Osteoblast (primary cell): ENCODE measurements around the gene RIPK1. TPM values are rescaled to one million over a fixed set of nuclear protein-coding genes. Genes with fewer than 3 reads are reported as not detected.
"Not testable (repeated sequence)": the region's sequence is repeated elsewhere in the genome, so short reads cannot be mapped to it uniquely, and the experiment has no call there.

ENCODE experiments used
- DNase-seq: peaks from one replicate; pipeline ENCODE4 v3.0.0; 2011; ENCODE audit warnings: low spot score, mixed read lengths; ENCODE audit not compliant: insufficient read length; ENCODE audit errors: missing footprints
- H2AFZ ChIP-seq: 2 replicates; pipeline ENCODE4 v1.6.0; 2011; ENCODE audit warnings: mild to moderate bottlenecking, low read length
- H3K27ac ChIP-seq: 2 replicates; pipeline ENCODE4 v1.5.1; 2011; ENCODE audit warnings: mild to moderate bottlenecking, low read depth, low read length, moderate library complexity
- H3K27me3 ChIP-seq: 2 replicates; pipeline ENCODE4 v1.6.0; 2012; ENCODE audit warnings: mild to moderate bottlenecking, control low read depth, inconsistent platforms, low read length, moderate library complexity; ENCODE audit not compliant: insufficient read depth
- H3K36me3 ChIP-seq: 2 replicates; pipeline ENCODE4 v1.5.1; 2011; ENCODE audit warnings: mild to moderate bottlenecking, low read length, control low read depth, moderate library complexity; ENCODE audit not compliant: insufficient read depth
- H3K4me1 ChIP-seq: 2 replicates; pipeline ENCODE4 v1.5.1; 2011; ENCODE audit warnings: mild to moderate bottlenecking, low read length, control low read depth, moderate library complexity; ENCODE audit not compliant: insufficient read depth
- H3K4me2 ChIP-seq: 2 replicates; pipeline ENCODE4 v1.6.0; 2011; ENCODE audit warnings: mild to moderate bottlenecking, low read length; ENCODE audit not compliant: insufficient read depth
- H3K4me3 ChIP-seq: fragments of 200-600 bp; sonication (generic); 3 replicates; pipeline ENCODE4 v1.5.1; 2012; ENCODE audit warnings: mild to moderate bottlenecking, low read length, inconsistent platforms; ENCODE audit not compliant: insufficient read depth
- H3K79me2 ChIP-seq: 2 replicates; pipeline ENCODE4 v1.6.0; 2012; ENCODE audit warnings: mild to moderate bottlenecking, low read length, control low read depth, inconsistent platforms; ENCODE audit not compliant: insufficient read depth
- H3K9me3 ChIP-seq: 2 replicates; pipeline ENCODE4 v1.5.1; 2011; ENCODE audit warnings: low read depth, low read length, control low read depth
- H4K20me1 ChIP-seq: 2 replicates; pipeline ENCODE4 v1.6.0; 2012; ENCODE audit warnings: mild to moderate bottlenecking, low read length, control low read depth; ENCODE audit not compliant: insufficient read depth
- CTCF ChIP-seq: IDR thresholded peaks from 2 replicates; pipeline ENCODE4 v1.5.1; 2011; ENCODE audit warnings: mild to moderate bottlenecking, low read depth, low read length, moderate library complexity; ENCODE audit errors: extremely low read depth
- total RNA-seq: library from RNA; depleted of rRNA; stranded (reverse); fragments of >200 nt; gene quantifications from 2 replicates; pipeline ENCODE4 v1.2.3, GENCODE V29; 2012

RIPK1 gene
- total RNA-seq, 1 donor: 29.3 TPM

GRCh38 chr6:3041606-3042005 lies 26.7 kb upstream of the RIPK1 start:
- no peak for DNase-seq
- Histone ChIP-seq H4K20me1 (no peaks in the 10 kb centered on the region), H3K79me2 (no peaks in the 10 kb centered on the region), H3K4me3 (no peak overlapping the region), H3K4me2 (no peak overlapping the region), H3K27me3 (peaks cover 4% of the 10 kb centered on the region), H3K27ac (no peak overlapping the region), H3K36me3 (no peaks in the 10 kb centered on the region), H3K4me1 (no peaks in the 10 kb centered on the region), H3K9me3 (no peaks in the 10 kb centered on the region), H2AFZ (peak overlapping the region; percentile 63)
- no peak for TF ChIP-seq CTCF

GRCh38 chr6:3045369-3045768 lies 22.9 kb upstream of the RIPK1 start:
- no peak overlapping the region for H2AFZ ChIP-seq
- no peaks in the 10 kb centered on the region for H3K9me3 ChIP-seq
- no peaks in the 10 kb centered on the region for H3K36me3 ChIP-seq
- H4K20me1 ChIP-seq: no peaks in the 10 kb centered on the region
- no peak overlapping the region for H3K4me3 ChIP-seq
- H3K4me2 ChIP-seq: no peak overlapping the region
- H3K4me1 ChIP-seq: no peaks in the 10 kb centered on the region
- TF ChIP-seq CTCF: no peak
- DNase-seq: no peak
- H3K27ac ChIP-seq: no peak overlapping the region
- H3K79me2 ChIP-seq: no peaks in the 10 kb centered on the region
- peaks cover 9% of the 10 kb centered on the region for H3K27me3 ChIP-seq

GRCh38 chr6:3045777-3046176 lies 22.5 kb upstream of the RIPK1 start:
- Histone ChIP-seq H3K4me2 (no peak overlapping the region), H3K4me1 (no peaks in the 10 kb centered on the region), H4K20me1 (no peaks in the 10 kb centered on the region), H3K27me3 (peaks cover 9% of the 10 kb centered on the region), H2AFZ (no peak overlapping the region), H3K79me2 (no peaks in the 10 kb centered on the region), H3K4me3 (no peak overlapping the region), H3K36me3 (no peaks in the 10 kb centered on the region), H3K9me3 (no peaks in the 10 kb centered on the region), H3K27ac (no peak overlapping the region)
- DNase-seq: no peak
- no peak for TF ChIP-seq CTCF

- Histone ChIP-seq H3K36me3 (no peaks in the 10 kb centered on the region), H2AFZ (no peak overlapping the region)
Measured at GRCh38 chr6:3046295-3046694, 22.0 kb upstream of the RIPK1 start.

GRCh38 chr6:3048009-3048408 lies 20.3 kb upstream of the RIPK1 start:
- H3K4me2 ChIP-seq, H2AFZ ChIP-seq, H4K20me1 ChIP-seq, H3K4me3 ChIP-seq, H3K4me1 ChIP-seq, H3K27ac ChIP-seq, H3K36me3 ChIP-seq, H3K9me3 ChIP-seq, H3K79me2 ChIP-seq: not testable (repeated sequence)
- DNase-seq: peak; percentile 45
- peaks cover 11% of the 10 kb centered on the region for H3K27me3 ChIP-seq

More at GRCh38 chr6:3046295-3046694, 22.0 kb upstream of the RIPK1 start:
- TF ChIP-seq CTCF: no peak
- Histone ChIP-seq H3K4me1 (no peaks in the 10 kb centered on the region), H3K27ac (no peak overlapping the region), H4K20me1 (no peaks in the 10 kb centered on the region), H3K79me2 (no peaks in the 10 kb centered on the region), H3K4me3 (no peak overlapping the region), H3K9me3 (no peaks in the 10 kb centered on the region), H3K4me2 (no peak overlapping the region), H3K27me3 (peaks cover 11% of the 10 kb centered on the region)
- no peak for DNase-seq
